ENCODE measurements around the gene RAD51C. TPM values are rescaled to one million over a fixed set of nuclear protein-coding genes. Genes with fewer than 3 reads are reported as not detected.
A peak's percentile ranks its signal among the peaks of the same experiment; 100 is the strongest.
"Not testable (repeated sequence)": the region's sequence is repeated elsewhere in the genome, so short reads cannot be mapped to it uniquely, and the experiment has no call there.

RAD51C gene
- total RNA-seq = 63.4 and 73.6 TPM in 2 replicates

- peak; percentile 15 for DNase-seq (ENCODE audit: low read depth)
- H3K4me3 ChIP-seq (ENCODE audit: low read depth, low read length) = peak within 1 kb of the TSS; percentile 72
- TF ChIP-seq, protein P1, sequence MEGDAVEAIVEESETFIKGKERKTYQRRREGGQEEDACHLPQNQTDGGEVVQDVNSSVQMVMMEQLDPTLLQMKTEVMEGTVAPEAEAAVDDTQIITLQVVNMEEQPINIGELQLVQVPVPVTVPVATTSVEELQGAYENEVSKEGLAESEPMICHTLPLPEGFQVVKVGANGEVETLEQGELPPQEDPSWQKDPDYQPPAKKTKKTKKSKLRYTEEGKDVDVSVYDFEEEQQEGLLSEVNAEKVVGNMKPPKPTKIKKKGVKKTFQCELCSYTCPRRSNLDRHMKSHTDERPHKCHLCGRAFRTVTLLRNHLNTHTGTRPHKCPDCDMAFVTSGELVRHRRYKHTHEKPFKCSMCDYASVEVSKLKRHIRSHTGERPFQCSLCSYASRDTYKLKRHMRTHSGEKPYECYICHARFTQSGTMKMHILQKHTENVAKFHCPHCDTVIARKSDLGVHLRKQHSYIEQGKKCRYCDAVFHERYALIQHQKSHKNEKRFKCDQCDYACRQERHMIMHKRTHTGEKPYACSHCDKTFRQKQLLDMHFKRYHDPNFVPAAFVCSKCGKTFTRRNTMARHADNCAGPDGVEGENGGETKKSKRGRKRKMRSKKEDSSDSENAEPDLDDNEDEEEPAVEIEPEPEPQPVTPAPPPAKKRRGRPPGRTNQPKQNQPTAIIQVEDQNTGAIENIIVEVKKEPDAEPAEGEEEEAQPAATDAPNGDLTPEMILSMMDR (conservative IDR thresholded peaks at IDR 0.05; ENCODE audit: low read depth, low read length) = no peak
These were observed at the start of gene RAD51C for GRCh38 chr17:58692239-58693055. TSS of gene RAD51C (plus strand) at chr17:58692602. CDS start at chr17:58692644, 42 bp downstream.

DNA sequence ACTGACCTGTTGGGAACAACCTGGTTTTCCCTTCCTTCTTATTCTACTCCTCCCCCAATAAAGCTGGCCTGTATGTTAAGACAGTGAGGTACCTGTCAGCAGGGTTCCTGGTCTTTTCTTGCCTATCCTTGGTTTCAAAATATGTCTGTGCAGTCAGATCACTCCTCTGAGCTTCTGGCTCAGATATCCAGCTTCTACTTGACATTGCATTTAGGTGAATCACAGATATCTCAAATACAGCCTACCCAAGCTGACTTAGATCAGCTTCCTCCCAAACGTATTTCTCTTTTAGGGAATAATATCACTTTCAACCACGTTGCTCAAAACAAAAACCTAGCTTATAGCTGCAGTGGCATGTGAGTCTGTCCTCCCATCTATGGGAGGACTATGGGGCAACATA, 49.3 kb upstream of the RAD51C start:
- DNase-seq (ENCODE audit: low read depth) = no peak
- TF ChIP-seq, protein P1 (conservative IDR thresholded peaks at IDR 0.05; ENCODE audit: low read depth, low read length) = no peak

GRCh38 chr17:58648236-58648635, 44.2 kb upstream of the RAD51C start:
- TF ChIP-seq, protein P1 (conservative IDR thresholded peaks at IDR 0.05; ENCODE audit: low read depth, low read length) = no peak
- no peak for DNase-seq (ENCODE audit: low read depth)
- H3K4me3 ChIP-seq (ENCODE audit: low read depth, low read length) = no peak overlapping the region

More for the DNA sequence above, 49.3 kb upstream of the RAD51C start:
- no peak overlapping the region for H3K4me3 ChIP-seq (ENCODE audit: low read depth, low read length)

DNA sequence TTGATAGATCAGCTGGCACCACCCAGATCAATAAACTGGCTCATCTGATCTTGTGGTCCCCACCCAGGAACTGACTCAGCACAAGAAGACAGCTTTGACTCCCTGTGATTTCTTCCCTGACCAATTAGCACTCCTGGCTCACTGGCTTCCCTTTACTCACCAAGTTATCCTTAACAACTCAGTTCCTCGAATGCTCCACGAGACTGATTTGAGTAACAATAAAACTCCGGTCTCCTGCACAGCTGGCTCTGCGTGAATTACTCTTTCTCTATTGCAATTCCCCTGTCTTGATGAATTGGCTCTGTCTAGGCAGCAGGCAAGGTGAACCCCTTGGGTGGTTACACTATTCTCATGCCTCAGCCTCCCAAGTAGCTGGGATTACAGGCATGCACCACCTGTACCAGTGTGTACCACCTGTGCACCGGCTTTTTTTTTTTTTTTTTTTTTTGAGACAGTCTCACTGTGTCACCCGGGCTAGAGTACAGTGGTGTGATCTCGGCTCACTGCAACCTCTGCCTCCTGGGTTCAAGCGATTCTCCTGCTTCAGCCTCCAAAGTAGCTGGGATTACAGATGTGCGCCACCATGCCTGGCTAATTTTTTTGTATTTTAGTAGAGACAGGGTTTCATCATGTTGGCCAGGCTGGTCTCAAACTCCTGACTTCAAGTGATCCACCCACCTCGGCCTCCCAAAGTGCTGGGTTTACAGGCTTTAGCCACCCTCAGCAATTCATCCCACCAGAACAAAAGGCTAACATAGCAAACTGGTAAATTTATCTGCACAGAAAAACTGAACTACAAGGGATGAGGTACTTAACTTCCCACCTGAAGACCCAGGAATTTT, 34.2 kb upstream of the RAD51C start:
- not testable (repeated sequence) for H3K4me3 ChIP-seq (ENCODE audit: low read depth, low read length); DNase-seq (ENCODE audit: low read depth)

GRCh38 chr17:58658804-58659713, 33.3 kb upstream of the RAD51C start:
- DNase-seq (ENCODE audit: low read depth) = peak; percentile 98
- TF ChIP-seq, protein P1 (conservative IDR thresholded peaks at IDR 0.05; ENCODE audit: low read depth, low read length) = no peak
- peak overlapping the region; percentile 50 for H3K4me3 ChIP-seq (ENCODE audit: low read depth, low read length)

DNA sequence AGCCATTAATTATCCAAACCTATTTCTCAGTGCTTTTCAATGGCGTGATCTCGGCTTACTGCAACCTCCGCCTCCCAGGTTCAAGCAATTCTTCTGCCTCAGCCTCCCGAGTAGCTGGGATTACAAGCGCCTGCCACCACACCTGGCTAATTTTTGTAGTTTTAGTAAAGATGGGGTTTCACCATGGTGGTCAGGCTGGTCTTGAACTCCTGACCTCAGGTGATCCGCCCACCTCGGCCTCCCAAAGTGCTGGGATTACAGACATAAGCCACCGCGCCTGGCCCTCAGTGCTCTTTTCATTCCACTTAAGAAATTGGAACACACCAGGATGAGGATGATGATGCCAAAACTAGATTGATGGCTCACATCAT, 32.7 kb upstream of the RAD51C start:
- DNase-seq (ENCODE audit: low read depth) = not testable (repeated sequence)
- peak overlapping the region; percentile 50 for H3K4me3 ChIP-seq (ENCODE audit: low read depth, low read length)

DNA sequence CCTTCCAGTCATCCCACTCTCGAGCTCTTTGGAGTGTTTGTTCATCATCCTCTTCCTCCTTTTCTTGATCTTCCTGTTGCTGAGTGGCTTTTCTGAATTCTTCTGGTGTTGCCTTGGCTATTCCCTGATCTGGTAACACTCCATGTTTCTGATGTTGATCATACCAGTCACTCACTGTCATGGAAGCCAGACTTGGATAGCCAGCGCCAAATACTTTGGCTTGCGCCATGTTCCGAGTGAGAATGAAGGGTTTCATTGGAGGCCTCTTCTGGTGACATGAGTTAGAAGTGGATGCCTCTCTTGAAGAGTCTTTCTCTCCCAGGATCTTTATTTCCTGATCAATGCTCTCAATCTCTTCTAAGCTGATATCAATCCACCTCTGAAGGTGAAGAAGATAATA, 31.8 kb upstream of the RAD51C start:
- no peak overlapping the region for H3K4me3 ChIP-seq (ENCODE audit: low read depth, low read length)
- no peak for DNase-seq (ENCODE audit: low read depth)
- TF ChIP-seq, protein P1 (conservative IDR thresholded peaks at IDR 0.05; ENCODE audit: low read depth, low read length) = no peak
